ENCODE measurements around the gene PDGFC.

- TF ChIP-seq, protein P1, sequence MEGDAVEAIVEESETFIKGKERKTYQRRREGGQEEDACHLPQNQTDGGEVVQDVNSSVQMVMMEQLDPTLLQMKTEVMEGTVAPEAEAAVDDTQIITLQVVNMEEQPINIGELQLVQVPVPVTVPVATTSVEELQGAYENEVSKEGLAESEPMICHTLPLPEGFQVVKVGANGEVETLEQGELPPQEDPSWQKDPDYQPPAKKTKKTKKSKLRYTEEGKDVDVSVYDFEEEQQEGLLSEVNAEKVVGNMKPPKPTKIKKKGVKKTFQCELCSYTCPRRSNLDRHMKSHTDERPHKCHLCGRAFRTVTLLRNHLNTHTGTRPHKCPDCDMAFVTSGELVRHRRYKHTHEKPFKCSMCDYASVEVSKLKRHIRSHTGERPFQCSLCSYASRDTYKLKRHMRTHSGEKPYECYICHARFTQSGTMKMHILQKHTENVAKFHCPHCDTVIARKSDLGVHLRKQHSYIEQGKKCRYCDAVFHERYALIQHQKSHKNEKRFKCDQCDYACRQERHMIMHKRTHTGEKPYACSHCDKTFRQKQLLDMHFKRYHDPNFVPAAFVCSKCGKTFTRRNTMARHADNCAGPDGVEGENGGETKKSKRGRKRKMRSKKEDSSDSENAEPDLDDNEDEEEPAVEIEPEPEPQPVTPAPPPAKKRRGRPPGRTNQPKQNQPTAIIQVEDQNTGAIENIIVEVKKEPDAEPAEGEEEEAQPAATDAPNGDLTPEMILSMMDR (IDR thresholded peaks at IDR 0.05) = no peak
- no peak for TF ChIP-seq POLR2A (IDR thresholded peaks at IDR 0.05)
Observed at GRCh38 chr4:157012781-157013180, 41.2 kb upstream of the PDGFC start.
